Measurements from ENCODE around the gene PIGB. TPM values are rescaled to one million over a fixed set of nuclear protein-coding genes. Genes with fewer than 3 reads are reported as not detected.

The PIGB gene
- total and polyA plus RNA-seq, 8 donors, result 0.58 to 21.2 (median 7.7) TPM

GRCh38 chr15:55349282-55349681, 30.3 kb downstream of the PIGB start:
- no peak for TF ChIP-seq CTCF (IDR thresholded peaks at IDR 0.05)
- intact Hi-C loops (cut with DNase I; ENCODE audit: low total_unique reads), result no loop called here
- H3K36me3 ChIP-seq, result peaks cover 0 to 35% (median 28%) of the 10 kb centered on the region in 4 donors
- no peaks in the 10 kb centered on the region for H3K27me3 ChIP-seq
- DNase-seq, result no peak
- peaks cover 0 to 3% (median 1%) of the 10 kb centered on the region in 4 donors for H3K4me1 ChIP-seq
- H3K27ac ChIP-seq, result no peak overlapping the region
- no peaks in the 10 kb centered on the region for H3K9me3 ChIP-seq
- no peak overlapping the region for H3K4me3 ChIP-seq
- WGBS, 5 donors, result 94 to 100% (median 100%) methylated on average over 2 of the region's 2 CpGs

- Histone ChIP-seq H3K4me1 (no peaks in the 10 kb centered on the region), H3K27ac (no peak overlapping the region), H3K36me3 (peaks cover 3 to 57% (median 55%) of the 10 kb centered on the region in 4 donors), H3K4me3 (no peak overlapping the region), H3K27me3 (no peaks in the 10 kb centered on the region), H3K9me3 (no peaks in the 10 kb centered on the region)
- intact Hi-C loops (cut with DNase I; ENCODE audit: low total_unique reads), result no loop called here
- WGBS, 5 donors, result 59 to 86% (median 73%) methylated on average over 2 of the region's 2 CpGs
- no peak for DNase-seq
- TF ChIP-seq POLR2AphosphoS5 (IDR thresholded peaks at IDR 0.05), result no peak
- TF ChIP-seq CTCF (IDR thresholded peaks at IDR 0.05), result no peak
- no peak for TF ChIP-seq POLR2A (IDR thresholded peaks at IDR 0.05)
- TF ChIP-seq EP300 (IDR thresholded peaks at IDR 0.05), result no peak
Observed at GRCh38 chr15:55353025-55353424, 34.0 kb downstream of the PIGB start.

- H3K27me3 ChIP-seq, result no peaks in the 10 kb centered on the region
- no peaks in the 10 kb centered on the region for H3K4me1 ChIP-seq
- no peaks in the 10 kb centered on the region for H3K9me3 ChIP-seq
- TF ChIP-seq POLR2A (IDR thresholded peaks at IDR 0.05), result no peak
- no peak for TF ChIP-seq CTCF (IDR thresholded peaks at IDR 0.05)
- TF ChIP-seq POLR2AphosphoS5 (IDR thresholded peaks at IDR 0.05), result no peak
- TF ChIP-seq EP300 (IDR thresholded peaks at IDR 0.05), result no peak
- H3K4me3 ChIP-seq, result no peak overlapping the region
- peaks cover 3 to 86% (median 71%) of the 10 kb centered on the region in 4 donors for H3K36me3 ChIP-seq
- DNase-seq, result no peak
- intact Hi-C loops (cut with DNase I; ENCODE audit: low total_unique reads), result no loop called here
- no peak overlapping the region for H3K27ac ChIP-seq
- WGBS, 5 donors, result 95 to 98% (median 96%) methylated on average over 5 of the region's 5 CpGs
Observed at GRCh38 chr15:55356985-55357585, 38.1 kb downstream of the PIGB start.

DNA sequence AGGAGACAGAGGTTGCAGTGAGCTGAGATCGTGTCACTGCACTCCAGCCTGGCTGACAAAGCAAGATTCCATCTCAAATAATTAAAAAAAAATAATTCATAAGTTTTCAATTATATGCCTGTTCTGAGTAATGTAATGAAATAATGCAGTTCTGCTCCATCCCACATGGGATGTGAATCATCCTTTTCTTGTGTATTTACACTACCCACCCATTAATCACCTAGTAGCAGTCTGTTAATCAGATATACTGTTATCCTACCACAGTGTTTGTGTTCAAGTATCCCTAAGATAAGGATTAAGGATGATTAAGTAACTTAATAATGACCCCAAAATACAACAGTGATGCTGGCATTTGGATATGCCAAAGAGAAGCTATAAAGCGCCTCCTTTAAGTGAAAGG, 38.8 kb downstream of the PIGB start:
- H3K27ac ChIP-seq, result no peak overlapping the region
- TF ChIP-seq EP300 (IDR thresholded peaks at IDR 0.05), result no peak
- TF ChIP-seq POLR2AphosphoS5 (IDR thresholded peaks at IDR 0.05), result no peak
- no peak for TF ChIP-seq CTCF (IDR thresholded peaks at IDR 0.05)
- no peak for TF ChIP-seq POLR2A (IDR thresholded peaks at IDR 0.05)
- intact Hi-C loops (cut with DNase I; ENCODE audit: low total_unique reads), result no loop called here
- DNase-seq, result no peak
- no peaks in the 10 kb centered on the region for H3K27me3 ChIP-seq
- H3K36me3 ChIP-seq, result peaks cover 9 to 89% (median 72%) of the 10 kb centered on the region in 4 donors
- no peaks in the 10 kb centered on the region for H3K9me3 ChIP-seq
- WGBS, 5 donors, result 93 to 100% (median 98%) methylated on average over 2 of the region's 2 CpGs
- no peaks in the 10 kb centered on the region for H3K4me1 ChIP-seq
- H3K4me3 ChIP-seq, result no peak overlapping the region

Measured in stomach (tissue), 9 donors.